Muscle of leg (tissue), 11 donors: ENCODE data around the gene ZNF506. TPM values are rescaled to one million over a fixed set of nuclear protein-coding genes. Genes with fewer than 3 reads are reported as not detected.

Experiments
- DNase-seq: peaks from one replicate; pipeline ENCODE4 v3.0.0; 2013
- H3K27ac ChIP-seq: one replicate; pipeline ENCODE4 v1.5.1; 2013; ENCODE audit warnings: mild to moderate bottlenecking, low read length, control low read depth
- H3K27me3 ChIP-seq: one replicate; pipeline ENCODE4 v1.6.1; 2013; ENCODE audit warnings: low read length; ENCODE audit not compliant: control insufficient read depth, insufficient read depth
- H3K36me3 ChIP-seq: one replicate; pipeline ENCODE4 v1.6.1; 2013; ENCODE audit warnings: low read length; ENCODE audit not compliant: control insufficient read depth, insufficient read depth
- H3K4me1 ChIP-seq: one replicate; pipeline ENCODE4 v1.6.1; 2013; ENCODE audit warnings: low read length; ENCODE audit not compliant: control insufficient read depth, insufficient read depth
- H3K4me3 ChIP-seq: one replicate; pipeline ENCODE4 v1.5.1; 2013; ENCODE audit warnings: low read length, control low read depth
- H3K9me3 ChIP-seq: replicated peaks from 2 replicates; pipeline ENCODE4 v1.6.1; 2013; ENCODE audit warnings: low read depth, low read length; ENCODE audit not compliant: control insufficient read depth
- whole genome bisulfite sequencing: methylation state at CpG from one replicate; pipeline ENCODE4 v1.1.5; 2013; ENCODE audit warnings: missing lambda C conversion rate; ENCODE audit not compliant: insufficient coverage; 5-methylcytosine and 5-hydroxymethylcytosine counted together
- polyA plus RNA-seq, 8 donors: library from polyadenylated mRNA; unstranded; fragments of 120-200 nt; gene quantifications; one replicate each; pipeline versions ENCODE4 v1.2.1 to v1.2.3, GENCODE V29; 2013; ENCODE audit warnings: inconsistent platforms in 1 of 8, low replicate concordance in 1 of 8; ENCODE audit not compliant: insufficient read length in 8 of 8, insufficient read depth in 1 of 8
- total RNA-seq: library from RNA; stranded (reverse); fragments of 120-200 nt; gene quantifications from one replicate; pipeline ENCODE4 v1.2.4, GENCODE V29; 2013

ZNF506 gene
- total and polyA plus RNA-seq, 9 donors: 12.7 to 21.7 (median 15.2) TPM

DNA sequence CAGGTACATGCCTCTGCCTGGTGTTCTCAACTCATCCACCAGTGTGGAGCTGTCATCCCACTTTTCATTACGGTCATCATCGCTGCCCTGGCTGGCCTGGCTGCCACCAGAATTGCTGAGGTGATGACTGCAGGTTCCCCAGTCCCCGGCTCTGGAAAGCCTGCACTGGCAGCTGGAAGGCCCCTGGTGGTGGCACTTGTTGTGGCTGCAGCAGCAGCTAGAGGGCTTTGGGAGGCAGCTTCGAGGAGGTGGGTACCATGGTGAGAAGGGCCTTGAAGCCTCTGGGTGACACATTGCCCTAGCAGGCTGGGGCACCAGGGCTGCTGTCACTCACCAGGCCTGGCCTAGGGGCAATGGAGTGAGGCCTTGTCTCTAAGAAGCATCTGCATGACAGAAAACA lies 63.4 kb downstream of the ZNF506 start:
- DNase-seq: no peak
- no peak overlapping the region for H3K27ac ChIP-seq
- no peaks in the 10 kb centered on the region for H3K9me3 ChIP-seq
- H3K27me3 ChIP-seq: no peaks in the 10 kb centered on the region
- WGBS: 87% methylated on average over 4 of the region's 4 CpGs
- no peak overlapping the region for H3K4me3 ChIP-seq
- no peaks in the 10 kb centered on the region for H3K4me1 ChIP-seq
- H3K36me3 ChIP-seq: no peaks in the 10 kb centered on the region

DNA sequence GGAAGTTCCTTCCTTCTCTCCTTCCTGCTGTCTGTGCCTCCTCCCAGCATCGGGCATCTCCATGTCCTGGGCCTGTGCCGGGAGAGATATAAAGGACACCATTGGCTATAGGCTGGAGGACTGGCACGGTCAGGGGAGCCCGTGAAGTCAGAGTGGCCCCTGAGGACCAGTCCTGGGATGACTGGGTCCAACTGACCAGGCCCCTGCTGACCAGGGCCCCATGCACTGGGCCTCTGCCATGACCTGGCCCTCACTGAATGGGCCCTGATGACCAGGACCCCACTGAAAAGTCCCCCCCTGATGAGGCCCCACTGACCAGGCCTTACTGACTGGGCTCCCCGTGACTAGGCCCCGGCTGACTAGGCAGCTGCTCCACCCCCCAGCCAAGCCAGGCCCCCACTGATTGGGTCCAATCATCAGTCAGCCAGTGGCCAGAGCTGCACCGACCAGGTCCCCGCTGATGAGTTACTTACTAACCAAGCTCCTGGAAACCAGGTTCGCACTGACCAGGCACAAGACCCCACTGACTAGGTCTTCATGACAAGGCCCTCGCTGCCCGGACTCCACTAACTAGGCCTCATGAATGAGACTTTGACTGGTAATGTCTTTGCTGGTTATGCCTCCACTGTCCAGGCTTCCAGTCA lies 68.7 kb downstream of the ZNF506 start:
- Histone ChIP-seq H3K9me3 (no peaks in the 10 kb centered on the region), H3K4me1 (no peaks in the 10 kb centered on the region), H3K36me3 (no peaks in the 10 kb centered on the region), H3K4me3 (no peak overlapping the region), H3K27ac (no peak overlapping the region), H3K27me3 (no peaks in the 10 kb centered on the region)
- WGBS: 83% methylated on average over 11 of the region's 11 CpGs
- DNase-seq: no peak

DNA sequence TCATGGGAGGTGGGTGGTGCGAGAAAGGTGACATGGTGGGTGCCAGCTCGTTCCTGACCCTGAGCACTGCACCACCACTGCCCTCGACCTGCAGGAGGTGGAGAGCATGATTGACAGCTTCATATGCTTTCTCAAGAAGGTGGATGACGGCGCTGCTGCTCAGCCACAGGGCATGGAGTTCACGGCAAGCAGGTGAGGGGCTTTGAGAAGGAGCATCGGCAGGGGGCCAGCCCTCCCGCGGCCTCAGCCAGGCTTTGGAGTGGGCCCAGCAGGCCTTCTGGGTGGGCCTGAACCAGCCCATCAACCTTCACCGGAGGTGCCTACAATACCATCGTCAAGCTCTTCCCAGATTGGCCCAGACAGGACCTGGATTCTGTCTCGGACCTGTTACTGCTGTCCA lies 69.7 kb downstream of the ZNF506 start:
- H3K9me3 ChIP-seq: no peaks in the 10 kb centered on the region
- H3K4me3 ChIP-seq: no peak overlapping the region
- no peak for DNase-seq
- H3K4me1 ChIP-seq: no peaks in the 10 kb centered on the region
- no peaks in the 10 kb centered on the region for H3K36me3 ChIP-seq
- 87% methylated on average over 11 of the region's 12 CpGs for WGBS
- no peaks in the 10 kb centered on the region for H3K27me3 ChIP-seq
- H3K27ac ChIP-seq: no peak overlapping the region

DNA sequence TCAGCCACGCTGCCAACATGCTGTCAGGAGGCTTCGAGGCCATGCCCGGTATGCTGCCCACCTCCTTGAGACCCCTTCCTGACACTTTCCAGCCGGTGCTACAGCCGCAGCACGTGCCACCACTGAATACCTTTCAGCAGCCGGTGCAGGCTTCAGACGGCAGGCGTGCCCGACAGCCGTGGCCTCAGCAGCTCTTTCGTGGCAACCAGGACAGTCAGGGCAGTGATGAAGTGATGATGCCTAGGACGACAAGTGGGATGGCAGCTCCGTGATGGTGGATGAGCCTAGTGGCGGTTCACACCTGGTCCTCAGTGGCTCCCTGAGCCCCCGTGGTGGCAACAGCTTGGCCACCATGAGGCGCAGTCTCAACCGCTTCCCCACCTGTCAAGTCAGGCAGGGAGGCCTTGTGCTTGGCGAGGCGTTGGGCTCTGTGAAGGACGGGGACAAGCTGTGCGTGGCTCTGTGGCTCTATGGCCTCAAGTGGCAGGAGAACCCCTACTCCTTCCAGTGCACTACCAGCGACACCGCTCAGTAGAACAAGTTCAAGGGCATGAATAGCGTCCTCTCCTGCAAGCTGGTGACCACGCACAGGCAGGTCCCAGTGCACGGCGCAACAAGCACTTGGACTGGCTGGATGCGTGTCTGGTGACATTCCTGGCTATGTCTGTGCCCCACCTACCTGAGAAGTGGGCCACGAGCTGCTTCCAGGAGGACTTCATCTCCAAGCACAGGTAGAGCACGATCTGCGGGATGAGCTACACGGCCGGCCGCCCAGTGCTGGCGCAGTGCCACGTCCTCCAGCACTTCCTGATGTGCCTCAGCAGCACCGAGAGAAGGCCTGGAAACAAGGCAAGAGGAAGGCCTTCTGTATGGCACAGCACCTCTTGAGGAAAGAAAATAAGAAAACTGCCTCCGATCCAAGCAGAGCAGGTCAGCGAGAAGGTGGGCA lies 70.4 kb downstream of the ZNF506 start:
- Histone ChIP-seq H3K9me3 (no peaks in the 10 kb centered on the region), H3K27ac (no peak overlapping the region), H3K4me3 (no peak overlapping the region), H3K36me3 (no peaks in the 10 kb centered on the region), H3K27me3 (no peaks in the 10 kb centered on the region), H3K4me1 (no peaks in the 10 kb centered on the region)
- no peak for DNase-seq
- WGBS: 84% methylated on average over 40 of the region's 40 CpGs

- Histone ChIP-seq H3K27ac (no peak overlapping the region), H3K4me1 (no peaks in the 10 kb centered on the region), H3K4me3 (no peak overlapping the region), H3K27me3 (no peaks in the 10 kb centered on the region), H3K36me3 (no peaks in the 10 kb centered on the region), H3K9me3 (no peaks in the 10 kb centered on the region)
- WGBS: 86% methylated on average over 17 of the region's 17 CpGs
- no peak for DNase-seq
Observed at GRCh38 chr19:19749908-19750841, 71.4 kb downstream of the ZNF506 start.

DNA sequence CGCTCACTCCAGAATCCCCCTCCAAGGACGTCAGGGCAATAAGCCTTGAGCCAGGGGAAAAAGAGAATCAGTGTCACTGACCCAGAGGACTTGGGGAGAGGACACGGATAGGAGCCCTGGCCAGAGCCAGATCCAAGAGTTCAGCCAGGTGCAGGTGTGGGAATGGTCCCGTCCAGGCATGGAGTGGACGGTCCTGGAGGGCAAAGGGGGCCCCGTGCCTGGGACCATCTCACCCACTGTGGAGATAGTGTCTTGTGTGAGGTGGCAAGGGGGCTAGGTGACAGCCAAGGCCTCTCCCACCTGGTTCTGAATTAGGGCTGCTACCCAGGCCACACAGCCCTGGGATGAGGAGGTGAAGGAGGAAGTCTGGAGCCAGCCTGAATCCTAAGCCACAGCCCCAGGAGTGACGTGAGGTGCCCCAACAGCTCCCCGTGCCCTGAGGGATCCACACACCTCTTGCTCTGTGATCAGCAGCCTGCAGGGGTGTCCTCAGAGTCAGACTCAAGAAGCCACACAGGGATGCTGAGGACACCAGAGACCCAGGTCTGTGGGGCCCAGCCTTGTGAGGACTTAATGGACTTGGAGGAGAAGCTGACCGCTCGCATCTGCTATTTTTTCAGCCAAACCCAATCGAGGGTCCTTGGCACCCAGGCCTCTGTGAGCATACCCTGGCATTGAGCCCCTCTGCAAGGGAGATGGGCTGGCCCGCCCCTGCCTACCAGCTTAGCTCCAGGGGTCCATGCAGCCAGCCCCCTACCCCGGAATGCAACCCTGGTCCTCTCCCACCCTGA lies 72.2 kb downstream of the ZNF506 start:
- H3K27ac ChIP-seq: no peak overlapping the region
- H3K4me1 ChIP-seq: no peaks in the 10 kb centered on the region
- no peak for DNase-seq
- H3K36me3 ChIP-seq: no peaks in the 10 kb centered on the region
- no peak overlapping the region for H3K4me3 ChIP-seq
- WGBS: 71% methylated on average over 9 of the region's 13 CpGs
- H3K27me3 ChIP-seq: no peaks in the 10 kb centered on the region
- no peaks in the 10 kb centered on the region for H3K9me3 ChIP-seq

GRCh38 chr19:19748249-19748938 lies 73.2 kb downstream of the ZNF506 start:
- Histone ChIP-seq H3K36me3 (no peaks in the 10 kb centered on the region), H3K4me1 (no peaks in the 10 kb centered on the region), H3K27ac (no peak overlapping the region), H3K4me3 (no peak overlapping the region), H3K9me3 (no peaks in the 10 kb centered on the region), H3K27me3 (no peaks in the 10 kb centered on the region)
- no peak for DNase-seq
- WGBS: 70% methylated on average over 6 of the region's 9 CpGs

DNA sequence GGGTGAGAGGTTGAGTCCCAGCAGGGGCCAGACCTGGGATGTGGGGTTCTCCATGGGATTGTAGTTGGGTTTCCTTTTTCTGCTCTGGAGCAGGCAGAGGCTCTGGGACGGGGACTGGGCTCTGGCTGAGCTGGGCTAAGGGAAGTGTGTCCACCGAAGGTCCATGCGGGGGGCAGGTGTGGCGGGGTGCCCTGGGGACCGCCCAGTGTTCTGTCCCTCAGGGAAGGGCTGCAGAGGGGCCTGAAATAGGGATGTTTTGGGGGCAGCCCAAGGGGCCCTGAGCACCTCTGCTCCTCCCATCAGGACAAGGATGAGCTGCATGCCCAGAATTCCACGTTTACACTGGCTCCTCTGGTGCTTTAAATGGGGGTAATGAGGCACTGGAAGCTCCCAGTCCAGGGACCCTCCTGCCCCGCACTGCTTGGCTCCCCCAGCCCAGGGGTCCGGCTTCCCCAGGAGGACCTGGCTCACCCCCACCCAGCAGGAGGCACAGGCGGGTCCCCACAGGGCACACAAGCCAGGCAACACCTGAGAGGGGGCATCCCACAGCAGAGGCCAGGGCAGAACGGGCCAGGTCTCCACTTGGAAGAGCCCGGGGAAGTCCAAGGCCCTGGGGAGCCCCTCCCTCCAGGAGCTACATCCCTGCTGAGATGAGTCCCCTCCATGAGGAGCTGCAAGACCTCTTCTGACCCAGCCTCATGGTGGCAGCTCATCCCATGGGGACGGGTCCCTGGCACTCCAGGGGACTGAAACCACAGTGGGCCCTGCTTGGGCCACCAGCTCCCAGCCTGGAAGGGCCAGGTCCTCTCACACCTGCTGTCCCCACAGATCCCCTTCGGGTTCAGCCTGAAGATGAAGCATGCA lies 74.0 kb downstream of the ZNF506 start:
- 89% methylated on average over 8 of the region's 13 CpGs for WGBS
- H3K4me3 ChIP-seq: no peak overlapping the region
- H3K36me3 ChIP-seq: no peaks in the 10 kb centered on the region
- H3K27me3 ChIP-seq: peaks cover under 1% of the 10 kb centered on the region
- no peaks in the 10 kb centered on the region for H3K9me3 ChIP-seq
- H3K4me1 ChIP-seq: no peaks in the 10 kb centered on the region
- no peak for DNase-seq
- H3K27ac ChIP-seq: no peak overlapping the region
